HFF-Myc (cell line): ENCODE measurements around the gene RHOG.
A peak's percentile ranks its signal among the peaks of the same experiment; 100 is the strongest.

ENCODE experiments used
- DNase-seq: peaks from one replicate; pipeline ENCODE4 v3.0.0-alpha.2; 2011; ENCODE audit warnings: low read depth; ENCODE audit errors: extremely low read depth
- H3K4me3 ChIP-seq: replicated peaks from 2 replicates; pipeline ENCODE4 v1.5.1; 2011; ENCODE audit warnings: low read depth, mild to moderate bottlenecking, control low read depth, low read length
- CTCF ChIP-seq: IDR thresholded peaks from 2 replicates; pipeline ENCODE4 v1.5.1; 2012; ENCODE audit warnings: mild to moderate bottlenecking, low read depth, low read length, control low read depth; ENCODE audit errors: missing control alignments

Gene RHOG

GRCh38 chr11:3840870-3841425 lies at the start of gene RHOG:
Gene RHOG, minus strand, starts transcription at chr11:3840959. Its CDS starts 12,821 bp downstream, at chr11:3828138.
- no peak for DNase-seq
- peak within 1 kb of the TSS; percentile 81 for H3K4me3 ChIP-seq
- no peak for TF ChIP-seq CTCF

- TF ChIP-seq CTCF, result no peak
- no peak for DNase-seq
- no peak overlapping the region for H3K4me3 ChIP-seq
Observed at GRCh38 chr11:3890014-3890413, 49.3 kb upstream of the RHOG start.

GRCh38 chr11:3888876-3889275 lies 48.1 kb upstream of the RHOG start:
- H3K4me3 ChIP-seq, result no peak overlapping the region
- no peak for DNase-seq
- no peak for TF ChIP-seq CTCF

GRCh38 chr11:3886985-3887384 lies 46.2 kb upstream of the RHOG start:
- DNase-seq, result no peak
- TF ChIP-seq CTCF, result no peak
- no peak overlapping the region for H3K4me3 ChIP-seq

GRCh38 chr11:3885855-3886254 lies 45.1 kb upstream of the RHOG start:
- TF ChIP-seq CTCF, result no peak

DNA sequence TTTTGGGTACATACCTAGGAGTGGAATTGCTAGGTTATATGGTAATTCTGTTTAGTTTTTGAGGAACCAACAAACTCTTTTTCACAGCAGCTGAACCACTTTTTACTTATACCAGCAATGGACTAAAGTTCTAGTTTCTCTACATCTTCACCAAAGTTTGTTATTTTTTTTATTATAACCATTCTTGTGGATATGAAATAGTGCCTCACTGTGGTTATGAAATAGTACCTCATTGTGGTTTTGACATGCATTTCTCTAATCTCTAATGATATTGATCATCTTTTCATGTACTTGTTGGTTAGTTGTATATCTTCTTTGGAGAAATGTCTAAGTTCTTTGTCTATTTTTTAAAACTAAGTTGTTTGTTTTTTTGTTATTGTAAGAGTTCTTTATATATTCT lies 41.9 kb upstream of the RHOG start:
- H3K4me3 ChIP-seq, result no peak overlapping the region
- no peak for DNase-seq
- no peak for TF ChIP-seq CTCF

More at GRCh38 chr11:3885855-3886254, 45.1 kb upstream of the RHOG start:
- no peak overlapping the region for H3K4me3 ChIP-seq
- no peak for DNase-seq

- no peak for DNase-seq
- no peak overlapping the region for H3K4me3 ChIP-seq
- no peak for TF ChIP-seq CTCF
Observed at GRCh38 chr11:3880724-3881123, 40.0 kb upstream of the RHOG start.
